Gastrocnemius medialis (tissue), 4 donors: Measurements from ENCODE around the gene ITIH1.

Experiments
- POLR2A ChIP-seq, 2 donors: fragments of 450-650 bp; IDR thresholded peaks; one replicate each; pipeline ENCODE4 v1.6.1; 2017; ENCODE audit warnings: antibody characterized with exemption in 2 of 2, mild to moderate bottlenecking in 2 of 2, moderate library complexity in 2 of 2
- TF ChIP-seq, protein P1 (sequence below), 5 experiments: fragments of 450-650 bp in 3 of 5; fragments of 200-600 bp in 2 of 5; sonication (generic) in 2 of 5; IDR thresholded peaks in 4 of 5; conservative IDR thresholded peaks in 1 of 5; 1 replicate in 4 of 5; 2 replicates in 1 of 5; pipeline ENCODE4 v1.5.1; 2016 to 2019; ENCODE audit warnings: antibody characterized with exemption in 5 of 5, mild to moderate bottlenecking in 3 of 5, moderate library complexity in 3 of 5

DNA sequence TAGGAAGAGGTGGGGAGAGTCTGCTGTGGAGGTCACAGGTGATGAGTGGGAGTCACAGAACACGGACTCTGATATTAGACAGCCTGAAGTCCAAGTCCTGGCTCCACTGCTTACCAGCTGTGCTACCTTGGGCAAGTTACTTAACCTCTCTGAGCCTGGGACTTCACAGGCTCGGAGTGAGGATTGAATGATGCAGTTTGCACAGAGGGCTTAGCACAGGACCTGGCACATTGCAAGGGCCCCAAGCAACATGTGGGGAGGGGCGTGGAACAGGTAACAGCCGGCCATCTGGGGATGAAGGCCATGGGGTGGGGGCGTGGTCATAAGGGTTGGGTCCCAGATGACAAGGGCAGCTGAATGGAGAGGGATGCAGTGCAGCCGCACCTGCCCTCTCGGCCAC, 12.9 kb downstream of the ITIH1 start:
- no peak for TF ChIP-seq POLR2A (IDR thresholded peaks at IDR 0.05)
- TF ChIP-seq, protein P1, sequence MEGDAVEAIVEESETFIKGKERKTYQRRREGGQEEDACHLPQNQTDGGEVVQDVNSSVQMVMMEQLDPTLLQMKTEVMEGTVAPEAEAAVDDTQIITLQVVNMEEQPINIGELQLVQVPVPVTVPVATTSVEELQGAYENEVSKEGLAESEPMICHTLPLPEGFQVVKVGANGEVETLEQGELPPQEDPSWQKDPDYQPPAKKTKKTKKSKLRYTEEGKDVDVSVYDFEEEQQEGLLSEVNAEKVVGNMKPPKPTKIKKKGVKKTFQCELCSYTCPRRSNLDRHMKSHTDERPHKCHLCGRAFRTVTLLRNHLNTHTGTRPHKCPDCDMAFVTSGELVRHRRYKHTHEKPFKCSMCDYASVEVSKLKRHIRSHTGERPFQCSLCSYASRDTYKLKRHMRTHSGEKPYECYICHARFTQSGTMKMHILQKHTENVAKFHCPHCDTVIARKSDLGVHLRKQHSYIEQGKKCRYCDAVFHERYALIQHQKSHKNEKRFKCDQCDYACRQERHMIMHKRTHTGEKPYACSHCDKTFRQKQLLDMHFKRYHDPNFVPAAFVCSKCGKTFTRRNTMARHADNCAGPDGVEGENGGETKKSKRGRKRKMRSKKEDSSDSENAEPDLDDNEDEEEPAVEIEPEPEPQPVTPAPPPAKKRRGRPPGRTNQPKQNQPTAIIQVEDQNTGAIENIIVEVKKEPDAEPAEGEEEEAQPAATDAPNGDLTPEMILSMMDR (IDR thresholded peaks at IDR 0.05 in 4 of 5, conservative IDR thresholded peaks at IDR 0.05 in 1 of 5) = no peak
